Measurements from ENCODE around the gene MYL3.
A peak's percentile ranks its signal among the peaks of the same experiment; 100 is the strongest.

MYL3 gene

DNA sequence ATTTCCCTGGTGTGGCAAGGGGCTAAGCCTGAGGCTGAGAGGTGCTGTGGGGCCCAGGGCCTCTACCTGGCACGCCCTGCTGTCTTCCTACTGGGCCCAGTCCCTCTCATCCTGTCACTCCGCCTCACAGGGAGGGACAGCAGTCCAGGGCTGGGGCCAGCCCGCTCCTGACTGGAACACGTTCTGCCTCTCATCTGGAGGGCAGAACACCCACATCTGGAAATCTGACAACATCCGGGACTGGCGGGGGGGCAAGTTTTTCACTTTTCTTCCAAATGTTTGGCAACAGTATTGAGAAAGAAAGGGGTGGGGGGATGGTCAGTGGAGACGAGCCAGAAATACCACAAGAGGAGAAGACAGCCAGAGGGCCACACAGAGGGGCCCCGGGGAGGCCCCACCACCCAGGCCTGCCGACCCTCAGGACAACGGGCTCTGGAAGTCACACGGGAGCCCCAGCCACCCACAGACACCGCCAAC lies 1.8 kb upstream of the MYL3 start:
- TF ChIP-seq, protein P1, sequence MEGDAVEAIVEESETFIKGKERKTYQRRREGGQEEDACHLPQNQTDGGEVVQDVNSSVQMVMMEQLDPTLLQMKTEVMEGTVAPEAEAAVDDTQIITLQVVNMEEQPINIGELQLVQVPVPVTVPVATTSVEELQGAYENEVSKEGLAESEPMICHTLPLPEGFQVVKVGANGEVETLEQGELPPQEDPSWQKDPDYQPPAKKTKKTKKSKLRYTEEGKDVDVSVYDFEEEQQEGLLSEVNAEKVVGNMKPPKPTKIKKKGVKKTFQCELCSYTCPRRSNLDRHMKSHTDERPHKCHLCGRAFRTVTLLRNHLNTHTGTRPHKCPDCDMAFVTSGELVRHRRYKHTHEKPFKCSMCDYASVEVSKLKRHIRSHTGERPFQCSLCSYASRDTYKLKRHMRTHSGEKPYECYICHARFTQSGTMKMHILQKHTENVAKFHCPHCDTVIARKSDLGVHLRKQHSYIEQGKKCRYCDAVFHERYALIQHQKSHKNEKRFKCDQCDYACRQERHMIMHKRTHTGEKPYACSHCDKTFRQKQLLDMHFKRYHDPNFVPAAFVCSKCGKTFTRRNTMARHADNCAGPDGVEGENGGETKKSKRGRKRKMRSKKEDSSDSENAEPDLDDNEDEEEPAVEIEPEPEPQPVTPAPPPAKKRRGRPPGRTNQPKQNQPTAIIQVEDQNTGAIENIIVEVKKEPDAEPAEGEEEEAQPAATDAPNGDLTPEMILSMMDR (IDR thresholded peaks at IDR 0.05; ENCODE audit: low read depth, low read length): no peak
- peak; percentile 30 for DNase-seq (ENCODE audit: extremely low read depth, low read depth)

DNA sequence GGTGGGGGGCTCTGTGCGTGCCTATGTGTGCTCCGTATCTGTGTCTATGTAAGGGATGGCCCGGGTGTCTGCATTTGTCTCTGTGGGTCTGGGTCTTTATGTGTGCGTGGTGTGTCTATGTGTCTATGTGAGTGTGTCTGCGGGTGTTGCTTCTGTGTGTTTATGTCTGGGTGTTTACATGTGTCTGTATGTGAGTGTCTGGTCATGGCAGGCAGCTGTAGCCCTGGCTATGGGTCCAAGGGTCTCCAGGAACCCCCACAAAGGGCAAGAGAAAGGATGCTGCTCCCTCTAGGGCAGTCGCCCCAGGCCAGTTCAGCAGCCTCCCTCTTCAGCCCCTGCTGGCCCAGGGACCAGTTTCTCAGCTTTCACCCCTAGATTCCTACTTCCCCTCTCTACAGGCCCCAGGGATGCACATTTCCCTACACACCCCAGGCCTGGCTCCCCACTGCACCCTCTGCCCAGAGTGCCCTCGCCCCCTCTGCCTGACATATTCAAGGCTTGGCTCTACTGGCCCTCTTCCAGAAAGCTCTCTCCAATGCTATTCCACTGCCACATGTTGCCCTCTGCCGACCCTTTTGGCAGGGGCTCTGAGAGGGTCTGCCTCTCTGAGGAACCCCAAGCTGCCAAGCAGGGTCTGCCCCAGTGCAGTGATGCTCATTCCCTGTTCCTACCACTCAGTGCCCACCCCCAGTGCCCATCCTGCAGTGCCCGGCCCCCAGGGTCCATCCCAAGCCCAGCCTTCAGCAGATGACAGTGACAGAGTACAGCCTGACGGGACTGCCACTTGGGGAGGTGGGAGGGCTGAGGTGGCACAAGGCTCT lies 1.0 kb upstream of the MYL3 start:
- TF ChIP-seq, protein P1 (IDR thresholded peaks at IDR 0.05; ENCODE audit: low read depth, low read length): no peak
- DNase-seq (ENCODE audit: extremely low read depth, low read depth): no peak

DNA sequence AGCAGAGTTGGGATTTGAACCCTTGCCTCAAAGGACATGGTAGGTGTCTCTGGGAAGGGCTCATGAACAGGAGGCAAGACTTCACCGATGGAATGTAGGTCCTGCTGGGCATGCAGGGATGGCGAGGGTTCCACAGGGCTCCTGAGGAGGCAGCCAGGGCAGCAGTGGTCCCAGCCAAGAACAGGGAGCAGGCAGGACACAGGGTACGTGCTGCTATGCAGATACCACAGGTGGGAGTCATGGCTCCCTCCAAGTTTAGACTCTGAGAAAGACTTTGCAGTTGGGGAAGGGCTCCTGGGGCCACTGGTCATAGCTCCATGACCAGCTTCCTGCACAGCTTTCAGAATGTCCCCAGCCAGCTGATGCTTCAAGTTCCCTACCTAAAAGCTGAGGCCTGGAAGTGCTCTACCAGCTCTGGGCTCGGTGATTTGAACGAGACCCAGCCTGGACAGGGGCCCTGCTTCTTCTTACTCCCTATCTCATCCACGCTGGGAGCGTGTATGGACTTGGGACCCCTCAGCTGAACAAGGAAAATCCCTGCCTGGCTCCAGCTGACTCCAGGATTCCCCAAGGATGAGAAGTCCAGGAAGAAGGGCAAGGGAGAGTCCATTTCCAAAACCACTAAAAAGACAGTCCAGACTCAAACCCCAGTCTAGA lies 747 bp downstream of the MYL3 start:
- DNase-seq (ENCODE audit: extremely low read depth, low read depth): no peak
- TF ChIP-seq, protein P1 (IDR thresholded peaks at IDR 0.05; ENCODE audit: low read depth, low read length): no peak

DNA sequence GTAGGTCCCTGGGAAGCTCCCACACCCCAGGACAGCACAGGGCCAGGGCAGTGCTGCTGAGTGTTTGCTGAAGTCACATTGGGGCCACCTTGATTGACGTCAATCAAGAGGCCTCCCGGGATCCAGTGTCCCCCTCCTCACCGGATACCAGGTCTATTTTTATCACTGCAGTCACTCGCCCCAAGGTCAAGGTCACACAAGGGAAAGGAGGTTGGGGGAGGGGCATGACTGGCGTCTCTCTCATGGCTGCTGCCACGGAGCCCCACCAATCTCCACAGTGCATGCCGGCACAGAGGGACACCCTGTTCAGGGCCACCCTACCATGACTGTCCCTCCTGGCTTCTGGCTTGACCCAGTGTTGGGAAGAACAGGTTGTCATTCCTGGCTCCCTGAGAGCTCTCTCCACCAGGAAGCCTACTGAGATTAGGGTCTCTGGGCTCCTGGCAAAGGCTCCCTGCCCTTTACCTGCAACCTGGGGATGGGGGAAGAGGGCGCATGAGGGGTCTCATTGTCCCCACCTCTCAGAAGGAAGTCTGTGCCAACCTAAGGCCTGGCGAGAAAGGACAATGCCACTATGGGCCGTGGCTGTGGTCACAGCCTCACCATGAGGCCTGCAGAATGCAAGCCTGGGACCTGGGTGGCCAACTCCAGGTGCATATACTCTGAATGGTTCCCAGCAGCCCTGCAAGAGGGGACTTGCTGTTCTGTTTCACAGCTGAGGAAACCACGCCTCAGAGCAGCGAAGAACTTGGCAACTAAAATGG lies 1.5 kb downstream of the MYL3 start:
- DNase-seq (ENCODE audit: extremely low read depth, low read depth): no peak
- TF ChIP-seq, protein P1 (IDR thresholded peaks at IDR 0.05; ENCODE audit: low read depth, low read length): no peak

DNA sequence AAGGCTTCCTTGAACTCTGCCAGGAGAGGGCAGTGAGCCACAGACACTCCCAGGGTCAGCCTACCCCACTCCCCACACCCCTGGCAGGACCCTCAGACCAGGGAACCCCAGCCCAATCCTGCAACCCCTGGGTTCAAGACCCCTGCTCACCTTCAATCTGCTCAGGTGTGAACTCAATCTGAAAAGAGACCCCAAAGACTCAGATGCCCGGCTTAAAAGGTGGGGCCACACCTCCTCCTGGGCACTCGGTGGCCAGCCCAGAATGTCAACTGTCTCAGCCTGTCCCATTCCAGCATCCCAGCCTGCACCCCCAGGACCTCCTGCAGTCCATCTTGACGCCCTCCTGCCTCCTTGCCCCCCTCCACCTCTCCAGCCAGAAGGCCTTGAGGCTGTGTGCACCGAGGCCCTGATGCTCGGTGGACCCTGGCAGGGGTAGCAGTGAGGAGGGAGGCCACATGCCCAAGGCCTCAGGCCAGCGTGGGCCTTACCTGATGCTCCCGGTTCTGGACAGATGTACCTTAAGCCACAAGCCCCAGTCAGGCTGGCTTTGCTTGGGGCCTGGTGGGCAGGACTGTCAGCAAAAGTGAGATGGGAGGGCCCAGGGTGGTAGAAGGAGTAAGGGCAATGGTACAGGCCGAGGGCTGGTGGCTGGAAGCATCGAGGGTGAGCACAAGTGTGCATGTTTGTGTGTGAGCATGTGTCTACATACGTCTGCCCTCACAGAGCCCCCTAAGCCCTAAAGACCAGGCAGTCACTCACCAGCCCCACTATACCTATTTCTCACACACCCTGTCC lies 2.2 kb downstream of the MYL3 start:
- no peak for DNase-seq (ENCODE audit: extremely low read depth, low read depth)
- TF ChIP-seq, protein P1 (IDR thresholded peaks at IDR 0.05; ENCODE audit: low read depth, low read length): no peak

DNA sequence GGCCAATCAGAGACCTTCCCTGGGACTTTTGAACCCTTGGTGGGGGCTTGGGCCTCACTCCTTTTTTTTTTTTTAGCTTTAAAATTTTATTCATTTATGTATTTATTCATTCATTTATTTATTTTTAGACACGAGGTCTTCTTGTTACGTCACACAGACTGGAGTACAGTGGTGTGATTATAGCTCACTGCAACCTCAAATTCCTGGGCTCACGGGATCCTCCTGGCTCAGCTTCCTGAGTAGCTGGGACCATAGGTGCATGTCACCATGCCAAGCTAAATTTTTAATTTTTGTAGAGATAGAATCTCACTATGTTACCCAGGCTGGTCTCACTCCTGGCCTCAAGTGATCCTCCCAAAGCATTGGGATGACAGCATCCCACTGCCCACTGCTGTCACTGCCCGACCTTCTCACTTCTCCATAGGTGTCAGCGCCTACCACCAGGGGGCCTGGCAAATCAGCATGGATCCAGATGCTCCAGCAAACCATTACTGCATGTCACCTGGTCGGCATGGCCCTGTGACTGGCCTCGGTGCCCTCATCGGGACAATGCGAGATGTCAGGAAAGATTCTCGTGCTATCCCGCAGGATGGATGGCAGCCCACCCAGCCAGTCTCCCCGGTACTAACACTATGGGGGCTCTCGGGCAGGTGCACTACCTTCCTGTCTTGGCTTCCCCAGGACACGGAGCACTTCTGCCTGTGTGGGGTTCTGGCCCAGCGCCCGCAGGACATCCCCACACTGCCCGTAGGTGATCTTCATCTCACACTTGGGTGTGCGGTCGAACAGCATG lies 3.0 kb downstream of the MYL3 start:
- no peak for DNase-seq (ENCODE audit: extremely low read depth, low read depth)
- TF ChIP-seq, protein P1 (IDR thresholded peaks at IDR 0.05; ENCODE audit: low read depth, low read length): peak; percentile 32
